HG03039 (cell line): Measurements from ENCODE around the gene SPCS3.
A peak's percentile ranks its signal among the peaks of the same experiment; 100 is the strongest.
"Not testable (repeated sequence)": the region's sequence is repeated elsewhere in the genome, so short reads cannot be mapped to it uniquely, and the experiment has no call there.

Experiments used
- ATAC-seq: cut with Tn5 transposase; IDR thresholded peaks from one replicate; pipeline ENCODE4 v1.9.1; 2021; ENCODE audit warnings: mild to moderate bottlenecking, moderate library complexity; ENCODE audit not compliant: unreplicated experiment

SPCS3 gene

GRCh38 chr4:176319704-176320339, at the start of gene SPCS3:
SPCS3 (plus strand) TSS chr4:176319966; CDS start chr4:176320077, 111 bp downstream.
- peak; percentile 94 for ATAC-seq

- no peak for ATAC-seq
Measured at GRCh38 chr4:176270669-176271068, 49.1 kb upstream of the SPCS3 start.

- ATAC-seq = no peak
Measured at GRCh38 chr4:176271749-176272148, 48.0 kb upstream of the SPCS3 start.

GRCh38 chr4:176272799-176273198, 47.0 kb upstream of the SPCS3 start:
- ATAC-seq = no peak

- no peak for ATAC-seq
Measured at GRCh38 chr4:176273736-176274135, 46.0 kb upstream of the SPCS3 start.

GRCh38 chr4:176274441-176274840, 45.3 kb upstream of the SPCS3 start:
- ATAC-seq = no peak

- no peak for ATAC-seq
Measured at GRCh38 chr4:176276710-176277109, 43.1 kb upstream of the SPCS3 start.

- peak; percentile 87 for ATAC-seq
Measured at GRCh38 chr4:176277162-176277904, 42.4 kb upstream of the SPCS3 start.

- ATAC-seq = not testable (repeated sequence)
Measured at GRCh38 chr4:176279560-176279959, 40.2 kb upstream of the SPCS3 start.

- ATAC-seq = no peak
Measured at GRCh38 chr4:176286728-176287127, 33.0 kb upstream of the SPCS3 start.

- ATAC-seq = no peak
Measured at GRCh38 chr4:176287546-176287945, 32.2 kb upstream of the SPCS3 start.

- ATAC-seq = no peak
Measured at GRCh38 chr4:176288020-176288419, 31.7 kb upstream of the SPCS3 start.

GRCh38 chr4:176289561-176289960, 30.2 kb upstream of the SPCS3 start:
- ATAC-seq = no peak

- ATAC-seq = no peak
Measured at GRCh38 chr4:176290520-176290919, 29.2 kb upstream of the SPCS3 start.

GRCh38 chr4:176291748-176292147, 28.0 kb upstream of the SPCS3 start:
- ATAC-seq = no peak

- ATAC-seq = no peak
Measured at GRCh38 chr4:176292920-176293319, 26.8 kb upstream of the SPCS3 start.

- no peak for ATAC-seq
Measured at GRCh38 chr4:176293660-176294059, 26.1 kb upstream of the SPCS3 start.

GRCh38 chr4:176295907-176296306, 23.9 kb upstream of the SPCS3 start:
- ATAC-seq = not testable (repeated sequence)

- ATAC-seq = no peak
Measured at GRCh38 chr4:176298664-176299063, 21.1 kb upstream of the SPCS3 start.

- no peak for ATAC-seq
Measured at GRCh38 chr4:176300036-176300435, 19.7 kb upstream of the SPCS3 start.

GRCh38 chr4:176300565-176300964, 19.2 kb upstream of the SPCS3 start:
- ATAC-seq = no peak
